SK-N-SH treated with all-trans-retinoic acid at 6 μM for 48 hours (cell line): ENCODE results near the gene OBSL1.

Experiments
- ATAC-seq: fragments of 200-7000 bp; cut with Tn5 transposase; 3 replicates; pipeline ENCODE4 v1.9.1; 2020; ENCODE audit warnings: mild to moderate bottlenecking, moderate library complexity
- ARNTL ChIP-seq: fragments of 450-650 bp; formaldehyde crosslinking; IDR thresholded peaks from 2 replicates; pipeline ENCODE4 v1.5.0; 2020; ENCODE audit warnings: low read depth, mild to moderate bottlenecking, moderate library complexity, borderline replicate concordance
- BACH2 ChIP-seq: fragments of 250-450 bp; sonication (Bioruptor Pico); IDR thresholded peaks from 2 replicates; pipeline ENCODE4 v1.9.0; 2021; ENCODE audit warnings: mild to moderate bottlenecking, borderline replicate concordance
- CREB5 ChIP-seq: fragments of 250-450 bp; sonication (Bioruptor Pico); IDR thresholded peaks from 2 replicates; pipeline ENCODE4 v1.5.1; 2020; ENCODE audit warnings: low read depth, mild to moderate bottlenecking, moderate library complexity
- CSRNP3 ChIP-seq: fragments of 250-450 bp; sonication (Bioruptor Pico); IDR thresholded peaks from 2 replicates; pipeline ENCODE4 v1.5.1; 2021; ENCODE audit warnings: mild to moderate bottlenecking, moderate library complexity
- ESRRG ChIP-seq: fragments of 250-450 bp; sonication (Bioruptor Pico); IDR thresholded peaks from 2 replicates; pipeline ENCODE4 v1.6.1; 2021; ENCODE audit warnings: mild to moderate bottlenecking
- GLIS3 ChIP-seq: fragments of 250-450 bp; sonication (Bioruptor Pico); IDR thresholded peaks from 2 replicates; pipeline ENCODE4 v1.5.0; 2020; ENCODE audit warnings: mild to moderate bottlenecking, moderate library complexity
- ISL1 ChIP-seq: fragments of 250-450 bp; sonication (Bioruptor Pico); IDR thresholded peaks from 2 replicates; pipeline ENCODE4 v2.1.2; 2022; ENCODE audit warnings: mild to moderate bottlenecking, moderate library complexity
- OSR1 ChIP-seq: fragments of 250-450 bp; sonication (Bioruptor Pico); IDR thresholded peaks from 2 replicates; pipeline ENCODE4 v1.8.0; 2022; ENCODE audit warnings: moderate library complexity, mild to moderate bottlenecking, inconsistent platforms
- PATZ1 ChIP-seq: fragments of 250-450 bp; sonication (Bioruptor Pico); IDR thresholded peaks from 2 replicates; pipeline ENCODE4 v1.8.0; 2020; ENCODE audit warnings: mild to moderate bottlenecking, moderate library complexity, borderline replicate concordance
- PPARA ChIP-seq: fragments of 250-450 bp; sonication (Bioruptor Pico); IDR thresholded peaks from 2 replicates; pipeline ENCODE4 v1.5.0; 2020; ENCODE audit warnings: mild to moderate bottlenecking, borderline replicate concordance
- RARB ChIP-seq: fragments of 250-450 bp; sonication (Bioruptor Pico); IDR thresholded peaks from 2 replicates; pipeline ENCODE4 v1.8.0; 2021; ENCODE audit warnings: mild to moderate bottlenecking, moderate library complexity
- SNAI2 ChIP-seq: fragments of 250-450 bp; sonication (Bioruptor Pico); IDR thresholded peaks from 2 replicates; pipeline ENCODE4 v1.5.0; 2020; ENCODE audit warnings: mild to moderate bottlenecking, moderate library complexity
- TCF4 ChIP-seq: fragments of 250-450 bp; sonication (Bioruptor Pico); IDR thresholded peaks from 2 replicates; pipeline ENCODE4 v1.8.0; 2021; ENCODE audit warnings: mild to moderate bottlenecking, moderate library complexity, borderline replicate concordance
- TOX ChIP-seq: fragments of 250-450 bp; sonication (Bioruptor Pico); IDR thresholded peaks from 2 replicates; pipeline ENCODE4 v1.8.0; 2021; ENCODE audit warnings: mild to moderate bottlenecking, moderate library complexity, borderline replicate concordance
- ZC3H10 ChIP-seq: fragments of 250-450 bp; sonication (Bioruptor Pico); IDR thresholded peaks from 2 replicates; pipeline ENCODE4 v1.5.1; 2021; ENCODE audit warnings: mild to moderate bottlenecking, moderate library complexity
- ZFP3 ChIP-seq: fragments of 250-450 bp; sonication (Bioruptor Pico); IDR thresholded peaks from 2 replicates; pipeline ENCODE4 v1.5.0; 2020; ENCODE audit warnings: mild to moderate bottlenecking, moderate library complexity
- ZFP30 ChIP-seq: fragments of 450-650 bp; formaldehyde crosslinking; IDR thresholded peaks from 2 replicates; pipeline ENCODE4 v1.5.0; 2022; ENCODE audit warnings: mild to moderate bottlenecking, moderate library complexity
- ZNF70 ChIP-seq: fragments of 450-650 bp; formaldehyde crosslinking; IDR thresholded peaks from 2 replicates; pipeline ENCODE4 v1.5.0; 2020; ENCODE audit warnings: mild to moderate bottlenecking, moderate library complexity
- ZNF8 ChIP-seq: fragments of 450-650 bp; formaldehyde crosslinking; IDR thresholded peaks from 2 replicates; pipeline ENCODE4 v1.5.0; 2020; ENCODE audit warnings: mild to moderate bottlenecking, moderate library complexity
- TF ChIP-seq, protein P1 (sequence below): fragments of 250-450 bp; sonication (Bioruptor Pico); IDR thresholded peaks from 2 replicates; pipeline ENCODE4 v1.5.0; 2020; ENCODE audit warnings: mild to moderate bottlenecking, moderate library complexity
- TF ChIP-seq, protein P2 (sequence below): fragments of 250-450 bp; sonication (Bioruptor Pico); IDR thresholded peaks from 2 replicates; pipeline ENCODE4 v1.8.0; 2021; ENCODE audit warnings: low read depth, mild to moderate bottlenecking, moderate library complexity, borderline replicate concordance

OBSL1 gene

GRCh38 chr2:219563271-219563928 lies 7.9 kb downstream of the OBSL1 start:
- TF ChIP-seq PPARA (CRISPR knock-in tag) (no peak), ESRRG (CRISPR knock-in tag) (no peak), ZFP30 (CRISPR knock-in tag) (no peak), GLIS3 (no peak)
- no peak for ATAC-seq

DNA sequence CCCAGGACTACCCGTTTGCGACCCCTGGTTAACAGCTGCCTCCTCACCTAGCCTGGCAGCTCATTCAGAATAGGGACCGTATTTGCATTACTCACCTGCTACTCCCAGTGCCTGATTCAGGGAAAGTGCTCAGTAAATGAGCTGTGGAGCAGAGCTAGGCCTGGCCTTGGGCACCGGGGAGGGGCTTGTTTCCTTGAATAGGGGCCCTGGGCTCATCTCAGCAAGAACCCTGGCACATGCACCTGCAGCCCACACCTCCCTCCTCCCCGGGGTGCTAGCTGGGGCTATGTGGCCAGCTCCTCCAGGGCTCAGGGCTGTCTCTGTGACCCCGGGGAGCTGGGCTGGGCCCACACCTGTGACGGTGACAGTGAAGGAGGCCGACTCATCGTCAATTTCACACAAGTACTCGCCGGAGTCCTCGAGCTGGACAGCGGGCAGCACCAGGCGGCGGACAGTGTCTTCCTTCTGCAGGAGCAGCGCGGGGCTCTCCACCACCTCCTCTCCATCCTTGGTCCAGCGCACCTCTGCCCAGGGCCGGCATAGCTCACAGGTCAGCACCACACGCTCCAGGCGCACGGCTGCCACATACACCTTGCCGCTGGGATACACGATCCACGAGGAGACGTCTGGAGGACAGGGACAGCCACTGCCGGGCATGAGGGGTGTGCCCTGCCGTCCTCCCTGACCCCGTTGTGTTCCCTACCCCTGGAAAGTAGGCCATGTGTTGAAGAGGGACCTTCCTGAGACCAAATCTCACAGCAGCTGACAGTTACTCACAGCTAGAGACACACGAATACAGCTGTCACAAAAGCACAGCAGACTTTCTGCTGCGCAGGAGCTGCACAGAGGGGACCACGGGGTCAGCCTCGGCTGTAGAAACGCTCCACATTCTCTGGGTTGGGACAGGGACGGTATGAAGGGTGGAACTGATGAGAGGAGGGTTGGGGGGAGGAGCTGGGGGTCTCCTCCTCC lies 9.0 kb downstream of the OBSL1 start:
- ATAC-seq = no peak
- TF ChIP-seq ISL1 (CRISPR knock-in tag) = no peak
- no peak for TF ChIP-seq ZFP30 (CRISPR knock-in tag)
- TF ChIP-seq ZNF70 = no peak
- no peak for TF ChIP-seq PATZ1 (CRISPR knock-in tag)
- no peak for TF ChIP-seq ZNF8 (CRISPR knock-in tag)
- TF ChIP-seq, protein P1, sequence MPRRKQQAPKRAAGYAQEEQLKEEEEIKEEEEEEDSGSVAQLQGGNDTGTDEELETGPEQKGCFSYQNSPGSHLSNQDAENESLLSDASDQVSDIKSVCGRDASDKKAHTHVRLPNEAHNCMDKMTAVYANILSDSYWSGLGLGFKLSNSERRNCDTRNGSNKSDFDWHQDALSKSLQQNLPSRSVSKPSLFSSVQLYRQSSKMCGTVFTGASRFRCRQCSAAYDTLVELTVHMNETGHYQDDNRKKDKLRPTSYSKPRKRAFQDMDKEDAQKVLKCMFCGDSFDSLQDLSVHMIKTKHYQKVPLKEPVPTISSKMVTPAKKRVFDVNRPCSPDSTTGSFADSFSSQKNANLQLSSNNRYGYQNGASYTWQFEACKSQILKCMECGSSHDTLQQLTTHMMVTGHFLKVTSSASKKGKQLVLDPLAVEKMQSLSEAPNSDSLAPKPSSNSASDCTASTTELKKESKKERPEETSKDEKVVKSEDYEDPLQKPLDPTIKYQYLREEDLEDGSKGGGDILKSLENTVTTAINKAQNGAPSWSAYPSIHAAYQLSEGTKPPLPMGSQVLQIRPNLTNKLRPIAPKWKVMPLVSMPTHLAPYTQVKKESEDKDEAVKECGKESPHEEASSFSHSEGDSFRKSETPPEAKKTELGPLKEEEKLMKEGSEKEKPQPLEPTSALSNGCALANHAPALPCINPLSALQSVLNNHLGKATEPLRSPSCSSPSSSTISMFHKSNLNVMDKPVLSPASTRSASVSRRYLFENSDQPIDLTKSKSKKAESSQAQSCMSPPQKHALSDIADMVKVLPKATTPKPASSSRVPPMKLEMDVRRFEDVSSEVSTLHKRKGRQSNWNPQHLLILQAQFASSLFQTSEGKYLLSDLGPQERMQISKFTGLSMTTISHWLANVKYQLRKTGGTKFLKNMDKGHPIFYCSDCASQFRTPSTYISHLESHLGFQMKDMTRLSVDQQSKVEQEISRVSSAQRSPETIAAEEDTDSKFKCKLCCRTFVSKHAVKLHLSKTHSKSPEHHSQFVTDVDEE (CRISPR knock-in tag) = no peak
- TF ChIP-seq CSRNP3 (CRISPR knock-in tag) = no peak
- no peak for TF ChIP-seq CREB5
- TF ChIP-seq RARB (CRISPR knock-in tag) = no peak
- TF ChIP-seq SNAI2 = no peak
- TF ChIP-seq BACH2 (CRISPR knock-in tag) = no peak
- TF ChIP-seq GLIS3 = no peak
- TF ChIP-seq TCF4 (CRISPR knock-in tag) = no peak
- no peak for TF ChIP-seq PPARA (CRISPR knock-in tag)
- no peak for TF ChIP-seq TOX (CRISPR knock-in tag)
- TF ChIP-seq ZC3H10 (CRISPR knock-in tag) = no peak
- no peak for TF ChIP-seq ZFP3 (CRISPR knock-in tag)
- no peak for TF ChIP-seq OSR1
- no peak for TF ChIP-seq ARNTL (CRISPR knock-in tag)
- TF ChIP-seq, protein P2, sequence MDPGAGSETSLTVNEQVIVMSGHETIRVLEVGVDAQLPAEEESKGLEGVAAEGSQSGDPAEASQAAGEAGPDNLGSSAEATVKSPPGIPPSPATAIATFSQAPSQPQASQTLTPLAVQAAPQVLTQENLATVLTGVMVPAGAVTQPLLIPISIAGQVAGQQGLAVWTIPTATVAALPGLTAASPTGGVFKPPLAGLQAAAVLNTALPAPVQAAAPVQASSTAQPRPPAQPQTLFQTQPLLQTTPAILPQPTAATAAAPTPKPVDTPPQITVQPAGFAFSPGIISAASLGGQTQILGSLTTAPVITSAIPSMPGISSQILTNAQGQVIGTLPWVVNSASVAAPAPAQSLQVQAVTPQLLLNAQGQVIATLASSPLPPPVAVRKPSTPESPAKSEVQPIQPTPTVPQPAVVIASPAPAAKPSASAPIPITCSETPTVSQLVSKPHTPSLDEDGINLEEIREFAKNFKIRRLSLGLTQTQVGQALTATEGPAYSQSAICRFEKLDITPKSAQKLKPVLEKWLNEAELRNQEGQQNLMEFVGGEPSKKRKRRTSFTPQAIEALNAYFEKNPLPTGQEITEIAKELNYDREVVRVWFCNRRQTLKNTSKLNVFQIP (CRISPR knock-in tag) = no peak
- TF ChIP-seq, all 23 proteins: peak for 0
